NCI-H524 (cell line): ENCODE measurements around the gene KPNA3.

ENCODE experiments used
- DNase-seq, 2 experiments: peaks; one replicate each; lab custom pipeline; 2025; lab: John Stamatoyannopoulos, UW

The KPNA3 gene

DNA sequence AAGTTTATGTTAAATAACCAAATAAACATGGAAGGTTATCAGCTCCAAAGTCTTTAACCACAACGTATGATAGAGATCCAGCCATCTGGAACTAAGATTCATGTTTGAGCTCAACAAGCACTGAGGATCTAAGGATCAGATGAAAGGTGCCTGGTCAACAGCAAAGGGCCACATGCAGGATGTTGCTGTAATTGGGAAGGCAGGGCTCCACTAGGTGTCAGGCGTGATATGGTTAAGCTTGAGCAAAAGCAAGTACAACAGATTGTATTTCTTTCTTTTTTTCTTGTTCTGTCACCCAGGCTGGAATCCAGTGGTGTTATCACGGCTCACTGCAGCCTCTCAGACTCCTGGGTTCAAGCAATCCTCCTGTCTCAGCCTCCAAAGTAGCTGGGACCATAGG is 113.2 kb downstream of the KPNA3 start:
- DNase-seq, result peak in 1 of 2 experiments; percentile 50

DNA sequence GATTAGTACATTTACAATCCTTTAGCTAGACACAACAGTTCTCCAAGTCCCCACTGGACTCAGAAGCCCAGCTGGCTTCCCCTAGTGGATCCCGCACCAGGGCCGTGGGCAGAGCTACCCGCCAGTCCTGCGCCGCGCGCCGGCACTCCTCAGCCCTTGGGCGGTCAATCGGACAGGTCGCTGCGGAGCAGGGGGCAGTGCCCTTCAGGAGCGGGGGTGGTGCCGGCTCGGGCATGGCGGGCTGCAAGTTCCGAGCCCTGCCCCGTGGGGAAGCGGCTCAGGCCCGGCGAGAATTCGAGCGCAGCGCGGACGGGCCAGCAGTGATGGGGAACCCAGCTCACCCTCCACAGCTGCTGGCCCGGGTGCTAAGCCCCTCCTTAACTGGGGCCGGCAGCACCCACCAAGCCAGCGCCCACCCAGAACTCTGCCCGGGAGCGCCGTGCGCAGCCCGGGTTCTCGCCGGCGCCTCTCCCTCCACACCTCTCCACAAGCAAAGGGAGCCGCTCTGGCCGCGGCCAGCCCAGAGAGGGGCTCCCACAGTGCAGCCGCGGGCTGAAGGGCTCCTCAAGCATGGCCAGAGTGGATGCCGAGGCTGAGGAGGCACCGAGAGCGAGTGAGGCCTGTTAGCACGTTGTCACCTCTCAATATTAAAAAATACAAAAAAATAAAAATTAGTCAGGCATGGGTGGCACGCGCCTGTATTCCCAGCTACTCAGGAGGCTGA is 114.1 kb downstream of the KPNA3 start:
- no peak for DNase-seq

DNA sequence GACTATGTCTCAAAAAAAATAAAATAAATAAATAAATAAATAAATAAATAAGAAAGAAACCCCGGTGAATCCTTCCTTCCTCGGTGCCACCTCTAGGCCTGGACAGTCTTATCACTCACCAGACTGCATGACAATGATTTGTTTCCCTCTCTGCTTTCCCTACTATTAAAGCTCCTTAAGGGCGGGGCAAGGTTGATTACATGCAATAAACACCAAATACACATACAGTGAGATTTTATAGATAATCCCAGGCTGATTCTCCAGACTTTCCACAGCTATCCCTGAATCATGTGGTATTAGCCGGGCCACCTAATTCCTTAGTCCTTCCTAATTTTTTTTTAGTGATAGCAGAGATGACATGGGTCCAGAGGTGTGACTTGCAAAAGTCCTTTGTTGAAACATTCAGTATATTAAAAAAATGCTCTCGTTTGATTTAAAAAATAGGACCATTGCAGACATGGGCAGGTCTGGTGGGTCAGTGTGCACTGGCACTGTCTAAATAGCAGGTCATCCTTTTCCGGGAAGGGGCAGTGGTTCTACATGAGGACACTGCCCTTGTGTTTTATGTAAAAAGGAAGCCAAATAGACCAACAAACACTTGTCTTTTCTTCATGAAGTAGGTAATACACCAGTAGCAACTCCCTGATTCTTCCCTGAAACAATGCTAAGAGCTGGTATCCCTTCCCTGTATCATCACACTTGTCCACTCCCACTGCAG is 115.7 kb downstream of the KPNA3 start:
- no peak for DNase-seq

DNA sequence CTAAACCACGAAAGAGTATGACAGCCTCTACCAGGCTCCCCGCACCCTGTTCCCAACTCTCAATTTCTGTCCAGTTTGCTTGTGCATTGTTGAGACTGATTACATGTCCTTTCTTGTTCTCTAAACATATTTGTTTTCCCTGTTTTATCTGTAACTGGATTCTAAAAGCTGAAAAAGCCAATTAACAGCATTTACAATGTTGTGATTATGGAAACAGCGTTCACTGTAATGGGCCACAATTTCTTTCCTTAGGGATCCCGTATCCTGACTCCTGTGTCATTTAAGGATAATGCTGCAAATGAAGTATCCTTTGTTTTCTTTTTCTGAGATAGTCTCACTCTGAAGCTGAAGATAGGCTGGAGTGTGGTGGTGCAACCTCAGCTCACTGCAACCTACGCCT is 121.7 kb downstream of the KPNA3 start:
- no peak for DNase-seq

DNA sequence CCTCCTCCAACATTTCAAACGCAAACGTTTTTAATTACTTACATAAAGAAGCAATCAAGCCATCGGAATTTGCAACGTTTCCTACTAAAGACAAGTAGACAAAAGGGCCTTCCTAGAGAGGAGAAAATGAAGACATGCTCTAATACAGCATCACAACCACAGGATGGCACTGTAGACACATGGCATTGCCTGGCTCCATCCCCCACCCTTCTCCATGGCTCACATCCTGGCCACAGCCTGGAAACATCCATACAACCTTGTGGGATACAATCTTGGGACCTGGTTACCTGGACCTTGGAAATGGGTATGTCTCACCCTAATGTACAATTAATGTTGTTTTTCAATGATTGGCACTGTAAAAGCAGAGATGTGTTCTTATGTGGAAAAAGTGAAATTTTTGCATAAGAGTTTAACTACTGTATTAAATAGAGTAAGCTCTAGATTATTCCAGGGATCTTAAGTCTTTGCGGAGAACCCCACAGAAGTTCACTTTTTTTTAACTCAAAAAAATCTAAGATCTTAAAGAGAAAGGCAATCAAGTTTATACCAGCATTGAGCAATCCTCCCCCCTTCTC is 122.7 kb downstream of the KPNA3 start:
- DNase-seq, result peak in 1 of 2 experiments; percentile 43

DNA sequence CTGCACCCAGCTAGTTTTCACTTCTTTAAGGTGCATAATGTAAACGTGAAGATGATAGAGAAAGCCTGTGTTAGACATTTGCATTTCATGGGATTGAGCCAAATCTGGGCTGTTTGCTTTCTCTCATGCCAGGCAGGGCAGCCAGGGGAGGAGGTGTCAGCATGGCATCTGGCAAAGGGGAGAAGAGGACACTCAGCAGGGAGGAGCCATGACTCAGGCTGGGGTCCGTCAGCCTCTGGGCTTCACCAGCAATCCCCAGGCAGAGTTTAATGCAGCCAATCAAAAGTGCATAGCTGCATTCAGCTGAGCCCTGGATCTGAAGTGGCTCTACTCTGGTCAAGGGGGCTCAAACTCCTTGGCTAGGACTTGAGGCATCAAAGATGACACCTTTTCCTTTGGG is 124.7 kb downstream of the KPNA3 start:
- no peak for DNase-seq

DNA sequence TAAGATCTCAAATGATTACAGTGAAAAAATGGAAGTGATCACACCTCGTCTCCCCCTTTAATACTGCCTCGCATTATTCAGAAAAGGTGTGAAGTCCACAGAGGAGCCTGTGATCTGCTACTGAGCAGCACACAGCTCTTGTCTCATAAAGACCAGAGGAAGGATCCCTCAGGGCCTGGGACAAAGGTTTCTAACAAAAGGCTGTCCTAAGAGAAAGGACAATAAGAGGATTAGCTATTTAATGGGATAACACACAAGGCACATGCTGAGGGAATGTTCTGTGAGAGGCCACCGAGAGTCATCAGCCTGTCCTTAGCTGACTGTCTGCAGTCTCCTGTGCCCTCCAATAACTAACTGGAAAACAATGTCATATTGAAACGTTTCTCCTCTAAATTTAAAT is 127.9 kb downstream of the KPNA3 start:
- DNase-seq, result peak in 1 of 2 experiments; percentile 50

DNA sequence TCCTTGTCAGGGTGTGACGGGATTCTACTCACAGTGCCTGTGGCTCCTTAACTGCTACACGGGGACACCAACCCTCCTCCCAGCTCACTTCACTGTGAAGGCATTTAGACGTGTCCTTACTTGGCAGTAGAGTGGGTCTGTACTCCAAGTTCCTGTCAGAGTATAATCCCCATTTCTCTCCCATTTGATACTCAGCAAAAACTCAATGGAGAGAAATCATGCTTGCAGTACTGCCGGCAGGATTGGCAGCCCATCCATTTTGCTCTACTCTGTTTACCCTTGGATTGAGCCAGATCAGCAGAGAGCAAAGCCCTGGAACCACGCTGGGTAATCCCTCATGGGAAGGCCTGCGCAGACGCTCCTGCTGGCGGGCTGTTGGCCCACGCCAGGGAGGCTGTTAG is 135.2 kb downstream of the KPNA3 start:
- no peak for DNase-seq

DNA sequence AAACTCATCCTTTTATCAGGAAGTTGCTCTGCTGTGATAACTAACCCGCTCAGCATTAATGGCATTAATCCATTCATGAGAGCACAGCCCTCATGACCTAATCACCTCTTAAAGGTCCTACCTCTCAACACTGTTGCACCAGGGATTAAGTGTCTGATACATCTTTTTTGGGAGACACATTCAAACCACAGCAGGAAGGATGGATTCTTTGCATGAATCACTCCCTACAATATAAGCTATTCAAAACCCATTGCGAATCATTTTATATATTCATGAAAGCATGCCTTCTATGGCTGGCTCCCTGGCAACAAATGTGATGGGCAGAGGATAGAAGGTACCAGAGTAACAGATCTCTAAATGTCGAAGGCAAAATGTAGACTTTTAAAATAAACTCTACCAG is 136.6 kb downstream of the KPNA3 start:
- no peak for DNase-seq

DNA sequence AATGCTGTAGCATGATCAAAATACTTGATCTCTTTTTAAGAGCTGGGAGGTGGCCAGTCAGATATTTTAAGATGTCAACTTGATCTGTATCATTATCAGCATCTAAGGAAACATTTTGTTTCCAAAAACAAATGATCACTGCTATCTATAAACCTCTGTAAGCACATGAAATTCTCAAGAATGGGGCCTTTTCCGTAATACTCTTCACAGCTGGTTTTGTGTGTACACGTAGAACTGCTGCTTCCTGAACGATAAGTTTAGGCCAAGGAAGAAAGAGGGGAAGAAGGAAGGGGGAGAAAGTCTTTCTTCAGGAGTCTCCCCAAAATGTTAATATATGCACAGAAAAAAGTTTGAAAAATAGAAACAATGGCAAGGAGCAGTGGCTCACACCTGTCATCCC is 138.5 kb downstream of the KPNA3 start:
- DNase-seq, result no peak

DNA sequence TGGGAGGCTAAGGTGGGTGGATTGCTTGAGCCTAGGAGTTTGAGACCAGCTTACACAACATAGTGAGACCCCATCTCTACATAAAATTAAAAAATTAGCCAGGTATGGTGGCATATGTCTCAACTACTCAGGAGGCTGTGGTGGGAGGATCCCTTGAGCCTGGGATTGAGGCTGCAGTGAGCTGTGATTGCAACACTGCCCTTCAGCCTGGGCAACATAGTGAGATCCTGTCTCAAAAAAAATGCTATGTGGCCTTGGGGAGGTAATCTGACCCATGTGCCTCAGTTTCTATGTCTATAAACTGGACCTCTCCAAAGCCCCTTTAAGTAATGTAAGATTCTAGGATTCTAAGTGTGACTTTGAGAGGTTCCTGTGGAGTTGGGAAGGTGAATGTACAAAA is 139.0 kb downstream of the KPNA3 start:
- no peak for DNase-seq

DNA sequence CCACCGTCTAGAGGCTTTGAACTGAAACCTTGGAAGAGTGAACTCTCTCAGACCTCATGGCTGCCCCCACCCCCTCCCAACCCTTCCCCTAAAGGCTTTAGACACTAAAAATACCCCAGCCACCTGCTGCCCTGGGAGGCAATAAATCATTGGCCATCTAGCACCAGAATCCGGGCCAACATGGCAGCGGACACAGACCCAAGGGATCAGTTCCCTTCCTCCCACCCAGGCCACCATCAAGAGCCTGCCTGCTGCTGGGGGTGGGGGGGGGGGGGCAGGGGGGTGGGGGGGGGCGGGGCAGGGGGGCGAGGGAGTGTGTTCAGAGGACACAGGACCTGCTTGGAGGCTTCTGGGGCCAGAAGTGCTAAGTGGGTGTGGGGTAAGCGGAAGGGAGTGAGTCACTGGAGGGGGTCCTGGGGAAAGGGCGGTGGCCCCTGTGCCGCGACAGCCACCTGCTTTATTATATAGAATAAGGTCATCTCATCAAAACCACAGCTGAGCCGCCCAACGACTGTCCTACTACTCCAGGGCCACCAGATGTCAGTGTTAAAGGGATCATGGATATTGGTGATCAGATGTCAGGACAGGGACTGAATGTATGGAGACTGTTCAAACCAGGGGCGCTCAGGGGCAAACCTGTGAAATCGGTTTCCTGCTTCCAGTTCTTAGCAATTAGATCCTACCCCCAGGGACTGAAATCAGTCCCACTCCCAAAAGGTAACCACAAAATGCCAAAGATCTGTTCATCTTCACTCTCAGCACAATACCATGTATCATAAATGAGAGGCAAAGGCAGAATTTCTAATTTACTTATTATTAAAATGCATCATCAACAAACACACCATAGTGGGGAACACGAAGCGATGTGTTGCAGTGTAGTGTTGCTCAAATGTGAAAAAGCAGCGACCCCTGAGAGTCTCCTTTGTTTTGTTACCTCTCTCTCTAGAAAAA is 139.9 kb downstream of the KPNA3 start:
- peak; percentile 75 to 84 for DNase-seq

DNA sequence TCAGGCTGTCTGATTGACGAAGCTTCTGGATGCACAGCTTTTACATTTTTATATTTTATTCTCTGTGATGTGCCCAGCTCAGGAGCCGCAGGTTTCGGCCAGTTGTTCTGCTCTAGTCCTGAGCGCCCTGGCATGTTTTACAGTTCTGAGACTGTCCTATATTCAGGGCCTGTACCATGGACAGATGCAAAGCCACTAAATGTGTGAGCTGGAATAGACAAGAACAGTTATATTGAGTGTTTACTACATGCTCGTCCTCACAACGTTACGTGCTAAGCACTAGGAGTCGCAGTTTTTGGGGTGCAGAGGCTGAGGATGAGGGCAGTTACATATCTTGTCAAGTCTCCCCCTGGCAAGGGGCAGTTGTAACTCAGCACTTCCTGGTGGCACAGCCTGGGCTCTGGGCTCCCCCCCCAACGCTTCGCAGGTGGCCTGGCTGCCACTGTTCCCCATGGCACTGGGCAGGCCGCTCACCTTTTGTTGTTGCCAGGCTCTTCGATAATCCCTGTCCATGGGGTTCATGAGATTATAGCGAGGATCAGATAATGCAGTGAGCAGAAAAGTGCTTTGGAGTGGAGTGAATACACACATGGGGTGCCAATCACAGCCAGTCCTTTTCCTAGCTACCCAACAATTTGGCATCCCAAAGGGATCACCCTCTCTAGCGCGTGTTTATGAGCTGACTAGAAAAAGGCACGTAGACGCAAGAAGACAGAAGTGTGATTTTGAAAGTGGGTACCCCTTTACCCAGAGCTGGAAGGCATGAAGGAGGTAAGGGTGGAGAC is 140.7 kb downstream of the KPNA3 start:
- DNase-seq, result no peak

DNA sequence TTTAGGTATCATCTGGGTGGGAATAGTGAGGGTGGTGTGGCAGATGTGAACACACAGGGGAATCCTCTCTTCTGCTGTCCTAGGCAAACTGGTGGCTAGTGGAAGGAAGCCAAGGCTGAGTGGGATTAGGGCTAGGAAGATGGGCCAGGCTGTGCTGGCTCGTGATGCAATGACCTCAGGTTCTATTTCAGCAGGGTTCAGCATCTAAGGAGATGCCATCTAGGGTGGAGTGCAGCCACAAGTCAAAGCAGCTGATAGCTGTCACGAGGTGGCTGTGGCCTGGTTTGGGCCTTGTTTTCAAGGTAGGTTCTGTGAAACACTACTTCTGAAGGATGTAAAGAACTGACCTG is 142.5 kb downstream of the KPNA3 start:
- DNase-seq, result no peak
